GM12878 (cell line): ENCODE data around the gene HCRT. TPM values are rescaled to one million over a fixed set of nuclear protein-coding genes. Genes with fewer than 3 reads are reported as not detected.

Experiments
- BMI1 ChIP-seq: fragments of 450-650 bp; IDR thresholded peaks from 2 replicates; pipeline ENCODE4 v1.6.1; 2016; ENCODE audit warnings: mild to moderate bottlenecking, moderate library complexity, borderline replicate concordance
- EGR1 ChIP-seq, 2 experiments: IDR thresholded peaks; 1 replicate in 1 of 2; 2 replicates in 1 of 2; pipeline ENCODE4 v1.6.1; 2011 to 2012; ENCODE audit warnings: low read depth in 2 of 2, low read length in 2 of 2, borderline replicate concordance in 1 of 2, mild to moderate bottlenecking in 1 of 2, moderate library complexity in 1 of 2
- MLLT1 ChIP-seq: fragments of 450-650 bp; IDR thresholded peaks from 2 replicates; pipeline ENCODE4 v1.6.1; 2016; ENCODE audit warnings: mild to moderate bottlenecking
- NKRF ChIP-seq: fragments of 450-650 bp; conservative IDR thresholded peaks from 2 replicates; pipeline ENCODE4 v1.6.1; 2017; ENCODE audit warnings: mild to moderate bottlenecking, moderate library complexity
- PAX8 ChIP-seq: fragments of 450-650 bp; IDR thresholded peaks from 2 replicates; pipeline ENCODE4 v1.6.1; 2017; ENCODE audit warnings: mild to moderate bottlenecking, moderate library complexity
- RAD51 ChIP-seq: fragments of 450-650 bp; IDR thresholded peaks from 2 replicates; pipeline ENCODE4 v1.6.1; 2016; ENCODE audit warnings: moderate library complexity, mild to moderate bottlenecking, inconsistent platforms
- RFX5 ChIP-seq: IDR thresholded peaks from 2 replicates; pipeline ENCODE4 v1.6.1; 2011; ENCODE audit warnings: low read depth, low read length, improper control_type of control experiment
- WRNIP1 ChIP-seq: IDR thresholded peaks from 2 replicates; pipeline ENCODE4 v1.6.1; 2011; ENCODE audit warnings: low read depth, low read length, improper control_type of control experiment, borderline replicate concordance
- polyA plus RNA-seq, 11 experiments: library from polyadenylated mRNA; depleted of rRNA in 4 of 11; unstranded in 6 of 11; stranded (reverse) in 5 of 11; fragments of >200 nt; fragmentation: Nextera tagmentation in 4 of 11; fragmentation: Illumina TruSeq in 1 of 11; extraction: Ambion mirVana in 4 of 11; extraction: Trizol in 1 of 11; gene quantifications; 1 replicate in 1 of 11; 2 replicates in 10 of 11; pipeline versions ENCODE4 v1.2.1 to v1.2.3, GENCODE V29; 2011 to 2016; ENCODE audit warnings: inconsistent platforms in 2 of 11, missing spikeins in 2 of 11, low read depth in 1 of 11
- total RNA-seq, 4 experiments: library from RNA; depleted of rRNA in 3 of 4; stranded (reverse); fragments of >200 nt in 3 of 4; fragmentation: Illumina TruSeq in 1 of 4; extraction: Trizol in 1 of 4; gene quantifications; 2 replicates each; pipeline versions ENCODE4 v1.2.1 to v1.2.3, GENCODE V29; 2013 to 2021
- TF ChIP-seq, protein P1 (sequence below): fragments of 150-350 bp; IDR thresholded peaks from 2 replicates; pipeline ENCODE4 v1.6.1; 2014; ENCODE audit warnings: mild to moderate bottlenecking, low read depth, low read length
- TF ChIP-seq, protein P2 (sequence below): IDR thresholded peaks from 2 replicates; pipeline ENCODE4 v1.6.1; 2012; ENCODE audit warnings: low read depth, low read length, improper control_type of control experiment
- TF ChIP-seq, protein P3 (sequence below): fragments of 450-650 bp; IDR thresholded peaks from 2 replicates; pipeline ENCODE4 v1.6.1; 2014; ENCODE audit warnings: mild to moderate bottlenecking
- TF ChIP-seq, protein P4 (sequence below): fragments of 450-650 bp; formaldehyde crosslinking; IDR thresholded peaks from 2 replicates; pipeline ENCODE4 v1.4.0; 2022; ENCODE audit warnings: mild to moderate bottlenecking, moderate library complexity
- TF ChIP-seq, protein P5 (sequence below): fragments of 450-650 bp; formaldehyde crosslinking; IDR thresholded peaks from 2 replicates; pipeline ENCODE4 v1.5.0; 2022; ENCODE audit warnings: mild to moderate bottlenecking, missing genetic modification characterization

The HCRT gene
- total and polyA plus RNA-seq, 10 of the 15 experiments (the other 5 are each of a cell fraction or from before 2014, with no cell fraction given) = 0.41 TPM; not detected in 9

DNA sequence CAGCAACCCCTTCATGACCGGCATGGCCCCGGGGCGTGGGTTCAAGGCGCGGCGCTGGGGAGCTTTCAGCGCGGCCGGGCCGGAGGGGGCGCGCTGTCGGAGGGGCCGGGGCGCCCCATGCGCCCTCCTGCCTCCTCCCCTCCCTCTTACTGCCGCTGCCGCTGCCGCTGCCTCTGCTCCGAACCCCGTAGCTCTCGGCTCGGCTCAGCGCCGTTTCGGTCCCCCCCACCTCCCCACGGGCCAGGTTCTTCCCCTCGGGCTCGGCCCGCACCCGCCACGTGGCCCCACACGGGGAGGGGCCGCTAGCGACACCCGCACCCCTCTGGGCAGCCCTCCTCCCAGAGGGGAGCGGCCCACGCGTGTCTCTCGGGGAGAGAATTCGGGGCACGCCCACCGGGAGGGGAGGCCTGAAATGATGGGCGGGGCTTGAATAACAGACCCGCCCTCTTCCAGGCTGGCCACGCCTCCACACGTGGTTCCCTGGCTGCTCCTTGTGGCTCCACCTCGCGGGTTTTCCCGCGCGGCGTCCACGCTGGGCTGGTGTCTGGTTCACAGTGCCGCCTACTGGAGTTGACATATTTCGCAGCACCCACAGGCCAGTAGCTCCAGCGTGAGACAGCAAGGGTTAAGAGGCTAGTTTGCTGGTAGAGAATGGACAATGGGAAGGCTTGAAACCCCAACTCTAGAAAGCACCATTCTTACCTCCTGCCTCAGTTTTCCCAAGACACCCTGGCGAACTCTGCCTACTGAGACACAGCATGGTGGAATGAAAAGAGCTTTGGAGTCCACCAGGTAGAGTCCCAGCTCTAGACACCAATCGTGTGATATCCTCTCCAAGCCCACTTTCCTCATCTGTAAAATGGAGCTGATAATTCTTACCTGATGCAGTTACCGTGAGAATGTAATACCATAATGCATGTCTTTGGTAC, 4.1 kb downstream of the HCRT start, which contains the start of gene KCNH4 (continued):
- TF ChIP-seq, protein P1, sequence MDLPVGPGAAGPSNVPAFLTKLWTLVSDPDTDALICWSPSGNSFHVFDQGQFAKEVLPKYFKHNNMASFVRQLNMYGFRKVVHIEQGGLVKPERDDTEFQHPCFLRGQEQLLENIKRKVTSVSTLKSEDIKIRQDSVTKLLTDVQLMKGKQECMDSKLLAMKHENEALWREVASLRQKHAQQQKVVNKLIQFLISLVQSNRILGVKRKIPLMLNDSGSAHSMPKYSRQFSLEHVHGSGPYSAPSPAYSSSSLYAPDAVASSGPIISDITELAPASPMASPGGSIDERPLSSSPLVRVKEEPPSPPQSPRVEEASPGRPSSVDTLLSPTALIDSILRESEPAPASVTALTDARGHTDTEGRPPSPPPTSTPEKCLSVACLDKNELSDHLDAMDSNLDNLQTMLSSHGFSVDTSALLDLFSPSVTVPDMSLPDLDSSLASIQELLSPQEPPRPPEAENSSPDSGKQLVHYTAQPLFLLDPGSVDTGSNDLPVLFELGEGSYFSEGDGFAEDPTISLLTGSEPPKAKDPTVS = no peak
- TF ChIP-seq, protein P2, sequence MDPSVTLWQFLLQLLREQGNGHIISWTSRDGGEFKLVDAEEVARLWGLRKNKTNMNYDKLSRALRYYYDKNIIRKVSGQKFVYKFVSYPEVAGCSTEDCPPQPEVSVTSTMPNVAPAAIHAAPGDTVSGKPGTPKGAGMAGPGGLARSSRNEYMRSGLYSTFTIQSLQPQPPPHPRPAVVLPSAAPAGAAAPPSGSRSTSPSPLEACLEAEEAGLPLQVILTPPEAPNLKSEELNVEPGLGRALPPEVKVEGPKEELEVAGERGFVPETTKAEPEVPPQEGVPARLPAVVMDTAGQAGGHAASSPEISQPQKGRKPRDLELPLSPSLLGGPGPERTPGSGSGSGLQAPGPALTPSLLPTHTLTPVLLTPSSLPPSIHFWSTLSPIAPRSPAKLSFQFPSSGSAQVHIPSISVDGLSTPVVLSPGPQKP = no peak
- no peak for TF ChIP-seq MLLT1
- no peak for TF ChIP-seq RFX5
- no peak for TF ChIP-seq BMI1
- peak; percentile 82 for TF ChIP-seq RAD51
- TF ChIP-seq, protein P3, sequence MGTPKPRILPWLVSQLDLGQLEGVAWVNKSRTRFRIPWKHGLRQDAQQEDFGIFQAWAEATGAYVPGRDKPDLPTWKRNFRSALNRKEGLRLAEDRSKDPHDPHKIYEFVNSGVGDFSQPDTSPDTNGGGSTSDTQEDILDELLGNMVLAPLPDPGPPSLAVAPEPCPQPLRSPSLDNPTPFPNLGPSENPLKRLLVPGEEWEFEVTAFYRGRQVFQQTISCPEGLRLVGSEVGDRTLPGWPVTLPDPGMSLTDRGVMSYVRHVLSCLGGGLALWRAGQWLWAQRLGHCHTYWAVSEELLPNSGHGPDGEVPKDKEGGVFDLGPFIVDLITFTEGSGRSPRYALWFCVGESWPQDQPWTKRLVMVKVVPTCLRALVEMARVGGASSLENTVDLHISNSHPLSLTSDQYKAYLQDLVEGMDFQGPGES = no peak
- TF ChIP-seq EGR1 (IDR thresholded peaks at IDR 0.05; ENCODE audit: borderline replicate concordance in 1 of 2, low read depth in 2 of 2, low read length in 2 of 2) = no peak
- no peak for TF ChIP-seq PAX8
- TF ChIP-seq WRNIP1 = no peak
- TF ChIP-seq, protein P4, sequence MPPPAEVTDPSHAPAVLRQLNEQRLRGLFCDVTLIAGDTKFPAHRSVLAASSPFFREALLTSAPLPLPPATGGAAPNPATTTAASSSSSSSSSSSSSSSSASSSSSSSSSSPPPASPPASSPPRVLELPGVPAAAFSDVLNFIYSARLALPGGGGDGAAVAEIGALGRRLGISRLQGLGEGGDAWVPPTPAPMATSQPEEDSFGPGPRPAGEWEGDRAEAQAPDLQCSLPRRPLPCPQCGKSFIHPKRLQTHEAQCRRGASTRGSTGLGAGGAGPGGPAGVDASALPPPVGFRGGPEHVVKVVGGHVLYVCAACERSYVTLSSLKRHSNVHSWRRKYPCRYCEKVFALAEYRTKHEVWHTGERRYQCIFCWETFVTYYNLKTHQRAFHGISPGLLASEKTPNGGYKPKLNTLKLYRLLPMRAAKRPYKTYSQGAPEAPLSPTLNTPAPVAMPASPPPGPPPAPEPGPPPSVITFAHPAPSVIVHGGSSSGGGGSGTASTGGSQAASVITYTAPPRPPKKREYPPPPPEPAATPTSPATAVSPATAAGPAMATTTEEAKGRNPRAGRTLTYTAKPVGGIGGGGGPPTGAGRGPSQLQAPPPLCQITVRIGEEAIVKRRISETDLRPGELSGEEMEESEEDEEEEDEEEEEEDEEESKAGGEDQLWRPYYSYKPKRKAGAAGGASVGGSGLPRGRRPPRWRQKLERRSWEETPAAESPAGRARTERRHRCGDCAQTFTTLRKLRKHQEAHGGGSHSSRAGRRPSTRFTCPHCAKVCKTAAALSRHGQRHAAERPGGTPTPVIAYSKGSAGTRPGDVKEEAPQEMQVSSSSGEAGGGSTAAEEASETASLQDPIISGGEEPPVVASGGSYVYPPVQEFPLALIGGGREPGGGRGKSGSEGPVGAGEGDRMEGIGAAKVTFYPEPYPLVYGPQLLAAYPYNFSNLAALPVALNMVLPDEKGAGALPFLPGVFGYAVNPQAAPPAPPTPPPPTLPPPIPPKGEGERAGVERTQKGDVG (CRISPR knock-in tag) = no peak
- 0 out of 2 replicates have a peak, but pooled peaks have one; percentile 66 for TF ChIP-seq NKRF
- TF ChIP-seq, protein P5, sequence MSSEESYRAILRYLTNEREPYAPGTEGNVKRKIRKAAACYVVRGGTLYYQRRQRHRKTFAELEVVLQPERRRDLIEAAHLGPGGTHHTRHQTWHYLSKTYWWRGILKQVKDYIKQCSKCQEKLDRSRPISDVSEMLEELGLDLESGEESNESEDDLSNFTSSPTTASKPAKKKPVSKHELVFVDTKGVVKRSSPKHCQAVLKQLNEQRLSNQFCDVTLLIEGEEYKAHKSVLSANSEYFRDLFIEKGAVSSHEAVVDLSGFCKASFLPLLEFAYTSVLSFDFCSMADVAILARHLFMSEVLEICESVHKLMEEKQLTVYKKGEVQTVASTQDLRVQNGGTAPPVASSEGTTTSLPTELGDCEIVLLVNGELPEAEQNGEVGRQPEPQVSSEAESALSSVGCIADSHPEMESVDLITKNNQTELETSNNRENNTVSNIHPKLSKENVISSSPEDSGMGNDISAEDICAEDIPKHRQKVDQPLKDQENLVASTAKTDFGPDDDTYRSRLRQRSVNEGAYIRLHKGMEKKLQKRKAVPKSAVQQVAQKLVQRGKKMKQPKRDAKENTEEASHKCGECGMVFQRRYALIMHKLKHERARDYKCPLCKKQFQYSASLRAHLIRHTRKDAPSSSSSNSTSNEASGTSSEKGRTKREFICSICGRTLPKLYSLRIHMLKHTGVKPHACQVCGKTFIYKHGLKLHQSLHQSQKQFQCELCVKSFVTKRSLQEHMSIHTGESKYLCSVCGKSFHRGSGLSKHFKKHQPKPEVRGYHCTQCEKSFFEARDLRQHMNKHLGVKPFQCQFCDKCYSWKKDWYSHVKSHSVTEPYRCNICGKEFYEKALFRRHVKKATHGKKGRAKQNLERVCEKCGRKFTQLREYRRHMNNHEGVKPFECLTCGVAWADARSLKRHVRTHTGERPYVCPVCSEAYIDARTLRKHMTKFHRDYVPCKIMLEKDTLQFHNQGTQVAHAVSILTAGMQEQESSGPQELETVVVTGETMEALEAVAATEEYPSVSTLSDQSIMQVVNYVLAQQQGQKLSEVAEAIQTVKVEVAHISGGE (CRISPR knock-in tag) = no peak
